Measurements from ENCODE around the gene BTNL9.

- TF ChIP-seq POLR2A (IDR thresholded peaks at IDR 0.05) = no peak
- no peak for TF ChIP-seq CTCF (IDR thresholded peaks at IDR 0.05)
- no peak for TF ChIP-seq EP300 (IDR thresholded peaks at IDR 0.05; ENCODE audit: low read depth)
Observed at GRCh38 chr5:181051841-181052671, 12.0 kb downstream of the BTNL9 start.

Data from transverse colon (tissue), 3 donors.